Measurements from ENCODE around the gene EIF2S1.
"Not testable (repeated sequence)": the region's sequence is repeated elsewhere in the genome, so short reads cannot be mapped to it uniquely, and the experiment has no call there.

Gene EIF2S1

GRCh38 chr14:67371247-67372148, 11.4 kb downstream of the EIF2S1 start:
- DNase-seq (ENCODE audit: low spot score), result no peak

GRCh38 chr14:67372833-67373232, 12.7 kb downstream of the EIF2S1 start:
- no peak for DNase-seq (ENCODE audit: low spot score)

DNA sequence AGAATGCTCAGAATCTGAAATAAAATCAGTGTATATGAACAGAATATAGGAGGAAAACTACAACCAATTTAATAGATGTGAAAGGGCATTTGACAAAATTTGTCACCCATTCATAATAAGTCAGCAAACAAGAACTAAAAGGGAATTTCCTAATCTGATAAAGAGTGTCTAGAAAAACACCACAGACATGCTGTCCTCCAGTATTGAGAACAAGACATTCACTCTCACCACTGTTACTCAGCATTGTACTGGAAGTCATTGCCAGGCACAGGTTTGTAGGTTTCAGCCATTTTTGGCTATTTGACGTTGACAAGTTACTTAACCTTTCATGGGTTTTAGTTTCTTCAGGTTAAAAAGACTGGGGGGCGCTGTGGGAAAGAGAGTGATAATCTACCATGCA, 13.2 kb downstream of the EIF2S1 start:
- DNase-seq (ENCODE audit: low spot score), result no peak

DNA sequence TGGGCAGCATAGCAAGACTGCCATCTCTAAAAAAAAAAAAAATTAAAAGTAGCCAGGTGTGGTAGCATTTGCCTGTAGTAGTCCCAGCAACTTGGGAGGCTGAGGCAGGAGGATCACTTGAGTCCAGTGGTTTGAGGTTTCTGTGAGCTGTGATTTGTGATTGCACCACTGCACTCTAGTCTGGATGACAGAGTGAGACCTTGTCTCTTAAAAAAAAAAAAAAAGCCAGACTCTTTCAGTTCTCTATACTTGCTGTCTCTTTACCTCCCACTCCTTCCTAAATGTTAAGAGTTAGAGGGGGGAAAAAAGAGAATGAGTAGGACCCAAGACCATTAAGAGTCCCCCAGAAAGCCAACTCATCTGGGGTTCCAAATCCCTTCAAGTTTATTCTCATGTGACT, 17.8 kb downstream of the EIF2S1 start:
- no peak for DNase-seq (ENCODE audit: low spot score)

GRCh38 chr14:67385120-67385519, 25.0 kb downstream of the EIF2S1 start:
- no peak for DNase-seq (ENCODE audit: low spot score)

DNA sequence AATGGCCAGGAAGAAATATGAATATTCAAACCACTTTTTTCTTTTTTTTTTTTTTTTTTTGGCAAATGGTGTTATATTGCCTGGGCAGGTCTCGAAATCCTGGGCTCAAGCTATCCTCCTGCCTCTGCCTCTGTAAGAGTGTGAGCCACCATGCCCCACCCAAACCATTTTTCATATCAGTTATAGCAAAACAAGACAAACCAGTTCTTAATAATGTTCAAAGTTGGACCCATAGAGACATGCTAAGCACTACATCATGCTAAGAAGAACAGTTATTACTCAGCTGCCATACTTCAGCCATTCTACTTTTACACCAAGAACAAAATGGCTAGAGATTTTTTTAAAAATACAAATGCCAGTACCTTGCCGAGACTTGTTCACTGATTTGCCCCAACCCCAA, 25.5 kb downstream of the EIF2S1 start:
- no peak for DNase-seq (ENCODE audit: low spot score)

GRCh38 chr14:67387195-67387594, 27.1 kb downstream of the EIF2S1 start:
- DNase-seq (ENCODE audit: low spot score), result no peak

DNA sequence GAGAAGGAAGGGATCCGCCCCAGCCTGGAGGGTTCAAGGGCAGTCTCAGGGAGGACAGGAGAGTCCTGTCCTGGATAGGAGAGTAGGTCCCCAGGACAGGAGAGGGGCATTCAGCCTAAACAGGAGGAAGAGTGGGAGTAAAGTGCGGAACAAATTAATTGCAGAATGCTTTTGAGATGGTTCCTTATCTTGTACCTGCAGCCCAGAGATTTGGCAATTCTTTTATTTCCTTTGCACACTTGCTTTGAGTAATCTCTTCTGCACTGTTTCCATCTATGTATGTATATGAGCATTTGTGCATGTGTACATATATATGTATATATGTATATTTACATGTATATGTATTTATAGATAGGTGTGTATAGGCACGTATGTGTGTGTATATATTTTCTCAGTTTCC, 29.1 kb downstream of the EIF2S1 start:
- no peak for DNase-seq (ENCODE audit: low spot score)

DNA sequence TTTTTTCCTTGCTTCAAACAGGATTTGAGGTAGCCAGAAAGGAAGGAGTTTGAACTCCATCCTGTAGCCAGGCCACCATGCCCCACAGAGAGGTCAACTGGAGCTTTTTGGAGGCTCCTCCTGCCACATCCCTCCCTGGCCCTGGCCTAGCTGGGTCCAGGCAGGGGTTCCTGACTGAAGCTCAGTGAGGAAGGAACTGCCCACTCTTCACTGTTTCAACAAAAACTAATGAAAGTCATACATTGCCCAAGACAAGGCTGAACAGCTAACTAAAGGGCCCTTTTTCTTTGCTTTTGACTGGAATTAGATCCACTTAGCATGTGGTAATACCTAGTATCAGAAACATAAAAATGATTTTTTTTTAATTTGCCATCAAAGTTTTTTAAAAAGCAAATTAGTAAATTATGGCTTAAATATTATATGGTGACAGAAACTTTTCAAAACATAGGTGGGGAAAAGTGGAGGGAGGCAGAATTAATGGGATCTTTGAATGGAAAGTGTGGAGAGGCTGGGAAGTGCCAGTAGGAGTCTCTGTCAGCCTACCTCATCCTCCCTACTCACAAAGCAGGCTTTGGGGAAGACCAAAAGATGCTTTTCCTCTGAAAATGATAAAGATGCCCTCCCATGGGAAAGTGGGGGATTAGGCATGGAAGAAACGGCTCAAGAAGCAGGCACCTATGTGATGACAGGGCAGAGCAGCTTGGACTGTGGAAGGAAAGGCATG, 29.8 kb downstream of the EIF2S1 start:
- DNase-seq (ENCODE audit: low spot score), result no peak

GRCh38 chr14:67391268-67391667, 31.1 kb downstream of the EIF2S1 start:
- DNase-seq (ENCODE audit: low spot score), result no peak

GRCh38 chr14:67392123-67392522, 32.0 kb downstream of the EIF2S1 start:
- DNase-seq (ENCODE audit: low spot score), result no peak

DNA sequence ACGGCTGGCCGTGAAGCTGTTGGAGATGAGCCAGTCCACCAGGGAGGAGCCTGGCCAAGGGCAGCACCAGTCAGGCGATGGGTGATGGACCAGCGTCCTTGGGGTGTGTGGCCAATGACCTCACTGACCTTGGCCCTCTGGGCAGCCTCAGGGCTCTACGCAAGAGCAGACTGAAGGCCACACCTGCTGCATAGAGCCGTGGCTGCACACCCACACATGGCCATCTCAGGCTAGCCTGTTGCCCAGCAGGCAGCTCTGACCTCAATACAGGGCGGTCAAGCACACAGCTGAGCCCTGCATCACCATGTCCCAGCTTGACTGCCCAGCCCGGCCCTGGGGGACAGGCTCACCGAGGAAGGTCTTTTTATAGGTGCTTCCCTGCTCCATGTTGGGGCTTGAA, 32.7 kb downstream of the EIF2S1 start:
- DNase-seq (ENCODE audit: low spot score), result no peak

DNA sequence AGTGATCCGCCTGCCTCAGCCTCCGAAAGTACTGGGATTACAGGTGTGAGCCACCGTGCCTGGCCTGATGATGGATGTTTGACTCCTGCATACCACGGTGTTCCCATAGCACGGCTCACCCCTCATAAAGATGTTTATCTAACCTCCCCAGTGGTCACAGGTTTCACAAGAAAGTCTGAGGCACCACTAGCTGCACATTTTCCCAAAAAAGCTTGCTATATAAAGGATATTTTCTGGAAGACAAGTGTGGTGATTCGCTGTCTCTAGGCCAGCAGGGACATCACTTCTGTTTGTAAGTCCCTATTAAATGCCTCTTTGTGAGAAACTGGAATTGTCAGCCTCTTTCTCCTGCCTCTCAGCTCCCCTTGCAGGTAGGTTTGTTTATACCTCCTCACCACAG, 33.6 kb downstream of the EIF2S1 start:
- DNase-seq (ENCODE audit: low spot score), result peak; percentile 30

GRCh38 chr14:67395086-67395875, 35.2 kb downstream of the EIF2S1 start:
- DNase-seq (ENCODE audit: low spot score), result no peak

GRCh38 chr14:67395876-67396189, 35.7 kb downstream of the EIF2S1 start:
- DNase-seq (ENCODE audit: low spot score), result no peak

DNA sequence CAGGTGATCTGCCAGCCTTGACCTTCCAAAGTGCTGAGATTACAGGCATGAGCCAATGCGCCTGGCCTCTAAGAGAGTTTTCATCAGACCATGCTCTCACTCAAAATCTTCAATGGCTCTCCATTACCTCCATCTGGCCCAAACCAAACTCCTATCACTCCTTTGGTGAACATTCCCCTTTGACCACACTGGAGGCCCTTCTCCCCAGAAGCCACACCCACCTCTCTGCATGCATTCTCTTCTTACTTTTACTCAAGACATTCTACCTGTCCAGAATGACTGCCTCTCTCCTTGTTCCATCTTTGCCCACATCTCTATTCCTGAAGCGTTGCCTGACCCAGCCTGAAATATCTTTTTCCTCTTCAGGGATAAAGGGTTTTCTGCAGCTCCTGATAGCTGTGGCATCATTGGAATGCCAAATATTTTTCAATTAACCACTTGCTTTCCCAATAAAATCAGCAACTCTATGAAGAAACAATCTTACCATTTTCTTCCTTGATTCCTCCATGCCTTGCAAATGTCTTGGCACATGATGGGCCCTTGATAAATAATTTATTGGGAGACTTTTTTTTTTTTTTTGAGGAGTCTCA, 36.3 kb downstream of the EIF2S1 start:
- peak; percentile 14 for DNase-seq (ENCODE audit: low spot score)

GRCh38 chr14:67397536-67397935, 37.4 kb downstream of the EIF2S1 start:
- DNase-seq (ENCODE audit: low spot score), result no peak

GRCh38 chr14:67400434-67400833, 40.3 kb downstream of the EIF2S1 start:
- DNase-seq (ENCODE audit: low spot score), result no peak

DNA sequence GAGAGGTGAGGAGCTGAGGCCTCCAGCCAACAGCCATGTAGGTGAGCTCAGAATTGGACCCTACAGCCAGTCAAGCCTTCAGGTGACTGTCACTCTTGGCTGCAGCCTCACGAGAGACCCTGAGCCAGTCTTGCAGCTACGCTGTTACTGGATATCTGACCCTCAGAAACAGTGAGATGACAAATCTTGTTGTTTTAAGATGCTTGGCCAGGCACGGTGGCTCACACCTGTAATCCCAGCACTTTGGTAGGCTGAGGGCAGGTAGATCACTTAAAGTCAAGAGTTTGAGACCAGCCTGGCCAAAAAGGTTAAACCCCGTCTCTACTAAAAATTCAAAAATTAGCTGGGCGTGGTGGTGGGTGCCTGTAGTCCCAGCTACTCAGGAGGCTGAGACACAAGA, 45.6 kb downstream of the EIF2S1 start:
- no peak for DNase-seq (ENCODE audit: low spot score)

DNA sequence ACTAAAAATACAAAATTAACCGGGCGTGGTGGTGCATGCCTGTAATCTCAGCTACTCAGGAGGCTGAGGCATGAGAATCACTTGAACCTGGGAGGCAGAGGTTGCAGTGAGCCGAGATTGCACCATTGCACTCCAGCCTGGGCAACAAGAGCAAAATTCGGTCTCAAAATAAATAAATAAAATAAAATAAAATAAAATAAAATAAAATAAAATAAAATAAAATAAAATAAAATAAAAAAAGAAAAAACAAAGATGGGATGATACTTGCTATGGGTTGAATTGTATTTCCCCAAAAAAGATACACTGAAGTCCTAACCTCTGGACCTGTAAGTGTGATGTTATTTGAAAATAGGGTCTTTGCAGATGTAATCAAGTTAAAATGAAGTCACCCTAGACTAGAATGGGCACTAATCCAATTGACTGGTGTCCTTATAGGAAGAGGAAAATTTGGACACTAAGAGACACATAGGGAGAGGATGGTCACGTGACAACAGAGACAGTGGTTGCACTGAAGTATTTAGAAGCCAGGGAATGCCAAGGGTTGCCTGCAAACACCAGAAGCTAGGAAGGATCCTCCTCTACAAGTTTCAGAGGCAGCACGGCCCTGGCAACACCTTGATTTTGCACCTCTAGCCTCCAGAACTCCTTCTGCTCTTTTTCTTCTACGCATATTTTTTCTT, 48.1 kb downstream of the EIF2S1 start:
- DNase-seq (ENCODE audit: low spot score), result not testable (repeated sequence)

- no peak for DNase-seq (ENCODE audit: low spot score)
These were observed 49.3 kb downstream of the EIF2S1 start for GRCh38 chr14:67409461-67409860.

GRCh38 chr14:67410313-67410712, 50.2 kb downstream of the EIF2S1 start:
- no peak for DNase-seq (ENCODE audit: low spot score)

Data from cerebellar cortex (tissue), 1 donor.